ENCODE data around the gene PLEKHM3.

GRCh38 chr2:207807516-207807915, 217.8 kb downstream of the PLEKHM3 start:
- no peak for TF ChIP-seq EZH2 (IDR thresholded peaks at IDR 0.05; ENCODE audit: low read length)
- TF ChIP-seq, protein P1, sequence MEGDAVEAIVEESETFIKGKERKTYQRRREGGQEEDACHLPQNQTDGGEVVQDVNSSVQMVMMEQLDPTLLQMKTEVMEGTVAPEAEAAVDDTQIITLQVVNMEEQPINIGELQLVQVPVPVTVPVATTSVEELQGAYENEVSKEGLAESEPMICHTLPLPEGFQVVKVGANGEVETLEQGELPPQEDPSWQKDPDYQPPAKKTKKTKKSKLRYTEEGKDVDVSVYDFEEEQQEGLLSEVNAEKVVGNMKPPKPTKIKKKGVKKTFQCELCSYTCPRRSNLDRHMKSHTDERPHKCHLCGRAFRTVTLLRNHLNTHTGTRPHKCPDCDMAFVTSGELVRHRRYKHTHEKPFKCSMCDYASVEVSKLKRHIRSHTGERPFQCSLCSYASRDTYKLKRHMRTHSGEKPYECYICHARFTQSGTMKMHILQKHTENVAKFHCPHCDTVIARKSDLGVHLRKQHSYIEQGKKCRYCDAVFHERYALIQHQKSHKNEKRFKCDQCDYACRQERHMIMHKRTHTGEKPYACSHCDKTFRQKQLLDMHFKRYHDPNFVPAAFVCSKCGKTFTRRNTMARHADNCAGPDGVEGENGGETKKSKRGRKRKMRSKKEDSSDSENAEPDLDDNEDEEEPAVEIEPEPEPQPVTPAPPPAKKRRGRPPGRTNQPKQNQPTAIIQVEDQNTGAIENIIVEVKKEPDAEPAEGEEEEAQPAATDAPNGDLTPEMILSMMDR (optimal IDR thresholded peaks at IDR 0.05 in 1 of 3, IDR thresholded peaks at IDR 0.05 in 1 of 3, conservative IDR thresholded peaks at IDR 0.05 in 1 of 3; ENCODE audit: extremely low read depth in 1 of 3, insufficient read depth in 2 of 3, low read length in 3 of 3): no peak

All from keratinocyte (primary cell).